ENCODE measurements around the gene EEF2KMT.
"Not testable (repeated sequence)": the region's sequence is repeated elsewhere in the genome, so short reads cannot be mapped to it uniquely, and the experiment has no call there.

Gene EEF2KMT

GRCh38 chr16:5096437-5097060, 1.0 kb downstream of the EEF2KMT start:
- H3K4me3 ChIP-seq (ENCODE audit: low read depth, low read length), result peak overlapping the region; percentile 71

GRCh38 chr16:5095145-5095830, 2.3 kb downstream of the EEF2KMT start:
- not testable (repeated sequence) for H3K4me3 ChIP-seq (ENCODE audit: low read depth, low read length)

GRCh38 chr16:5093746-5094145, 3.8 kb downstream of the EEF2KMT start:
- not testable (repeated sequence) for H3K4me3 ChIP-seq (ENCODE audit: low read depth, low read length)

GRCh38 chr16:5093081-5093480, 4.5 kb downstream of the EEF2KMT start:
- not testable (repeated sequence) for H3K4me3 ChIP-seq (ENCODE audit: low read depth, low read length)

- not testable (repeated sequence) for H3K4me3 ChIP-seq (ENCODE audit: low read depth, low read length)
Measured at GRCh38 chr16:5090592-5090991, 7.0 kb downstream of the EEF2KMT start.

- not testable (repeated sequence) for H3K4me3 ChIP-seq (ENCODE audit: low read depth, low read length)
Measured at GRCh38 chr16:5089911-5090555, 7.6 kb downstream of the EEF2KMT start.

GRCh38 chr16:5088936-5089335, 8.7 kb downstream of the EEF2KMT start:
- not testable (repeated sequence) for H3K4me3 ChIP-seq (ENCODE audit: low read depth, low read length)

- H3K4me3 ChIP-seq (ENCODE audit: low read depth, low read length), result not testable (repeated sequence)
Measured at GRCh38 chr16:5088086-5088790, 9.4 kb downstream of the EEF2KMT start.

- H3K4me3 ChIP-seq (ENCODE audit: low read depth, low read length), result not testable (repeated sequence)
Measured at GRCh38 chr16:5085716-5086115, 11.9 kb downstream of the EEF2KMT start.

- not testable (repeated sequence) for H3K4me3 ChIP-seq (ENCODE audit: low read depth, low read length)
Measured at GRCh38 chr16:5084802-5085201, 12.8 kb downstream of the EEF2KMT start.

GRCh38 chr16:5084099-5084731, 13.4 kb downstream of the EEF2KMT start:
- H3K4me3 ChIP-seq (ENCODE audit: low read depth, low read length), result not testable (repeated sequence)

- not testable (repeated sequence) for H3K4me3 ChIP-seq (ENCODE audit: low read depth, low read length)
Measured at GRCh38 chr16:5083646-5084045, 13.9 kb downstream of the EEF2KMT start.

GRCh38 chr16:5080996-5081395, 16.6 kb downstream of the EEF2KMT start:
- not testable (repeated sequence) for H3K4me3 ChIP-seq (ENCODE audit: low read depth, low read length)

- not testable (repeated sequence) for H3K4me3 ChIP-seq (ENCODE audit: low read depth, low read length)
Measured at GRCh38 chr16:5080461-5080860, 17.1 kb downstream of the EEF2KMT start.

GRCh38 chr16:5078626-5079025, 19.0 kb downstream of the EEF2KMT start:
- H3K4me3 ChIP-seq (ENCODE audit: low read depth, low read length), result no peak overlapping the region

GRCh38 chr16:5077304-5077703, 20.3 kb downstream of the EEF2KMT start:
- no peak overlapping the region for H3K4me3 ChIP-seq (ENCODE audit: low read depth, low read length)

- H3K4me3 ChIP-seq (ENCODE audit: low read depth, low read length), result no peak overlapping the region
Measured at GRCh38 chr16:5075637-5076036, 22.0 kb downstream of the EEF2KMT start.

- not testable (repeated sequence) for H3K4me3 ChIP-seq (ENCODE audit: low read depth, low read length)
Measured at GRCh38 chr16:5073771-5074170, 23.8 kb downstream of the EEF2KMT start.

- no peak overlapping the region for H3K4me3 ChIP-seq (ENCODE audit: low read depth, low read length)
Measured at GRCh38 chr16:5073279-5073629, 24.3 kb downstream of the EEF2KMT start.

GRCh38 chr16:5072334-5073278, 25.0 kb downstream of the EEF2KMT start:
- peak overlapping the region; percentile 85 for H3K4me3 ChIP-seq (ENCODE audit: low read depth, low read length)

Measured in iPS-11a (cell line).